Type B pancreatic cell (in vitro differentiated cells): Measurements from ENCODE around the gene PCBP2. TPM values are rescaled to one million over a fixed set of nuclear protein-coding genes. Genes with fewer than 3 reads are reported as not detected.

Source experiments
- DNase-seq: peaks from one replicate; pipeline ENCODE4 v3.0.0; 2021; ENCODE audit warnings: mixed read lengths; ENCODE audit not compliant: unreplicated experiment; ENCODE audit errors: extremely low spot score
- H3K27ac Mint-ChIP-seq: 2 replicates; pipeline ENCODE4 v1.8.0; 2021; ENCODE audit warnings: mild to moderate bottlenecking, mixed read lengths
- H3K27me3 Mint-ChIP-seq: 2 replicates; pipeline ENCODE4 v1.8.0; 2021; ENCODE audit warnings: mixed read lengths
- H3K36me3 Mint-ChIP-seq: 2 replicates; pipeline ENCODE4 v1.8.0; 2021; ENCODE audit warnings: mixed read lengths
- H3K4me1 Mint-ChIP-seq: one replicate; pipeline ENCODE4 v1.8.0; 2021; ENCODE audit warnings: mixed read lengths; ENCODE audit not compliant: unreplicated experiment
- H3K4me3 Mint-ChIP-seq: 2 replicates; pipeline ENCODE4 v1.8.0; 2021; ENCODE audit warnings: mild to moderate bottlenecking, mixed read lengths
- H3K9me3 Mint-ChIP-seq: 2 replicates; pipeline ENCODE4 v1.8.0; 2021; ENCODE audit warnings: mixed read lengths
- CTCF ChIP-seq: fragments of 200-600 bp; sonication (generic); conservative IDR thresholded peaks from 2 replicates; pipeline ENCODE4 v1.5.0; 2021; ENCODE audit warnings: antibody characterized with exemption, mild to moderate bottlenecking
- total RNA-seq: library from RNA; stranded (reverse); gene quantifications from 2 replicates; pipeline ENCODE4 v1.2.1, GENCODE V29; 2021; ENCODE audit warnings: low replicate concordance

Gene PCBP2
- total RNA-seq, 1 donor from 2014 or later = 1,222 TPM

- H3K27ac Mint-ChIP-seq = peak within 1 kb of the TSS; percentile 94
- peaks cover 37% of the 10 kb centered on the region for H3K4me1 Mint-ChIP-seq
- H3K9me3 Mint-ChIP-seq = peaks cover 3% of the 10 kb centered on the region
- H3K36me3 Mint-ChIP-seq = no peaks in the 10 kb centered on the region
- no peak for DNase-seq
- peak within 1 kb of the TSS; percentile 91 for H3K4me3 Mint-ChIP-seq
- H3K27me3 Mint-ChIP-seq = no peaks in the 10 kb centered on the region
- TF ChIP-seq CTCF = no peak
Measured at GRCh38 chr12:53499266-53500141, 47.6 kb downstream of the PCBP2 start, which contains the start of gene MAP3K12. Gene MAP3K12 (minus strand): TSS chr12:53499458. CDS start chr12:53487391, 12,067 bp downstream.

- Mint-ChIP-seq H3K4me3 (peak overlapping the region; percentile 87), H3K4me1 (peaks cover 37% of the 10 kb centered on the region), H3K27me3 (no peaks in the 10 kb centered on the region), H3K27ac (peak overlapping the region; percentile 94), H3K36me3 (no peaks in the 10 kb centered on the region), H3K9me3 (peaks cover 3% of the 10 kb centered on the region)
- DNase-seq = no peak
- no peak for TF ChIP-seq CTCF
Measured at GRCh38 chr12:53500142-53500775, 48.4 kb downstream of the PCBP2 start.

- Mint-ChIP-seq H3K27ac (peak within 1 kb of the TSS; percentile 94), H3K9me3 (peaks cover 3% of the 10 kb centered on the region), H3K27me3 (no peaks in the 10 kb centered on the region), H3K4me3 (peak within 1 kb of the TSS; percentile 87), H3K4me1 (peaks cover 32% of the 10 kb centered on the region), H3K36me3 (no peaks in the 10 kb centered on the region)
- peak; percentile 97 for DNase-seq
- TF ChIP-seq CTCF = peak; percentile 23
Measured at GRCh38 chr12:53500776-53501614, 49.1 kb downstream of the PCBP2 start, which contains the start of gene TARBP2. Gene TARBP2 (plus strand): TSS chr12:53501283. CDS start chr12:53501409, 126 bp downstream.

- peak overlapping the region; percentile 94 for H3K27ac Mint-ChIP-seq
- no peak for DNase-seq
Measured at GRCh38 chr12:53501615-53502181, 49.8 kb downstream of the PCBP2 start.

More at GRCh38 chr12:53501615-53502181, 49.8 kb downstream of the PCBP2 start:
- Mint-ChIP-seq H3K36me3 (no peaks in the 10 kb centered on the region), H3K27me3 (no peaks in the 10 kb centered on the region), H3K4me3 (peak overlapping the region; percentile 87), H3K4me1 (peaks cover 25% of the 10 kb centered on the region), H3K9me3 (no peaks in the 10 kb centered on the region)
- no peak for TF ChIP-seq CTCF
